GM20431 (cell line): ENCODE results near the gene RABAC1.
"Not testable (repeated sequence)": the region's sequence is repeated elsewhere in the genome, so short reads cannot be mapped to it uniquely, and the experiment has no call there.

Source experiments
- in situ Hi-C: fragments of 300-500 bp; cut with MseI, MboI; formaldehyde crosslinking; loops from one replicate; pipeline ENCODE4 v1.15.0; 2020; ENCODE audit warnings: low sequenced_read_pairs; ENCODE audit not compliant: unreplicated experiment

Gene RABAC1

DNA sequence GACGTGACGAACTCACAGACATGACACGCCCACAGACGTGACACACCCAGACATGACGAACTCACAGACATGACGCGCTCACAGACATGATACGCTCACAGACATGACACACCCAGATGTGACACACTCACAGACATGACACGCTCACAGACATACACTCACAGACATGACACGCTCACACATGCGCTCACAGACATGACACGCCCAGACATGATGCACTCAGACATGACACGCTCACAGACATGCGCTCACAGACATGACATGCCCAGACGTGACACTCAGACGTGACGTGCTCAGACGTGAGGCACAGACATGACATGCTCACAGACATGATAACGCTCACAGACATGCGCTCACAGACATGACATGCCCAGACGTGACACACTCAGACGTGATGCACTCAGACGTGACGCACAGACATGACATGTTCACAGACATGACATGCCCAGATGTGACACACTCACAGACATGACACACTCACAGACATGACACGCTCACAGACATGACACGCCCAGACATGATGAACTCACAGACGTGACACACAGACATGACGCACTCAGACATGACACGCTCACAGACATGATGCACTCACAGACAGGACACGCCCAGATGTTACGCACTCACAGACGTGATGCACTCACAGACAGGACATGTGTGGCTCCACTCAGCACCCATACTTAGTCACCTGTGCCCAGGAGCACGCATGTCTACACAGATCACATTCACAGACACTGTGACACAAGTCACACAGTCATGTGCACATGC, 39.0 kb downstream of the RABAC1 start:
- in situ Hi-C loops, result no loop called here

DNA sequence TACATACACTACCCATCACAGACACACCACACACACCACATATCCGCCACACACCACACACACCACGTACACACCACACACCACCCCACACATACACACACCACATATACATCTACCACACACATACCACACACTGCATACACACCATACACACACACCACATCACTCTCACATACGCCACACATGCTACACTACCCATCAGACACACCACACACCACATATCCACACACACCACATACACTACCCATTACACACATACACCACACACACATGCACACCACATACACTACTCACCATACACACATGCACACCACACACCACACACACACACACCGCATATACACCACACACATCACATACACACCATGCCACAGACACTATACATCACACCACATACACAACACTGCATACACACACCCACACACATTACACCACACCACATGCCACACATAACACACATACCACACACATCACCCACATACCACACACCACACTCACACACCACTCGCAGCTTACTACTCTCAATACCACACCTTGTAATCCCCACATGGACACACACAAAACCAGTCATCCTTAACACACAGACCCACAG, 40.4 kb downstream of the RABAC1 start:
- in situ Hi-C loops, result no loop called here

DNA sequence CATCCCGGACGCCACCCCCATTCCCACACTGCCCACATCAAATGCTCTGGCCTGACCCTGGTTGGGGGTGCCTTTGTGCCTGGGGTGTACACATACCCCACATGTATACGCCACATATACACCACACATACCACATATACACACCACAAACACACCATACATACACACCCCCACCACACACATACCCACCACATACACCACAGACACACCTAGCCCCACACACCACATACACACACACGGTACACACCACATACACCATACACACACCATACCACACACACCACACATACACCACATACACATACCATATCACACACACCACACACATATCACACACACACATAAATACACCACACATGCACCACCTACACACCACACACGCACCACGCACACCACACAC, 41.0 kb downstream of the RABAC1 start:
- in situ Hi-C loops, result no loop called here

DNA sequence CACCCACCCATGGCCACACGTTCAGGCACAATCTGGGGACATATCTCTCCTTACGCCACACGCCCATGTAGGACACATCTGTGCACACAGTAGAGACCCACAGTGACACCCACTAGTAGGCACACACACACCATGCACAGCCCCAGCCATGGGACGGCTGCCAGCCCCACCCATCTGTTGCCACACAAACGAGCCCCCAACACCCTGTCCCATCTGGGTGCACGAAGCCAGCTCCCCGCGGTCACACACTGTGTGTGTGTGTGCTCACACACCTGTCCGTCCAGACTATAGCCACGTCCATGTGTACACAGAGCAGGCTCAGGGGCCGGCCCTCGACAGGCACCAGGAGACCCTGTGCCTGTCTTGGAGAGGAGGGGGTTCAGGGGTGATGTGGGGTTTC, 41.4 kb downstream of the RABAC1 start:
- in situ Hi-C loops, result no loop called here

DNA sequence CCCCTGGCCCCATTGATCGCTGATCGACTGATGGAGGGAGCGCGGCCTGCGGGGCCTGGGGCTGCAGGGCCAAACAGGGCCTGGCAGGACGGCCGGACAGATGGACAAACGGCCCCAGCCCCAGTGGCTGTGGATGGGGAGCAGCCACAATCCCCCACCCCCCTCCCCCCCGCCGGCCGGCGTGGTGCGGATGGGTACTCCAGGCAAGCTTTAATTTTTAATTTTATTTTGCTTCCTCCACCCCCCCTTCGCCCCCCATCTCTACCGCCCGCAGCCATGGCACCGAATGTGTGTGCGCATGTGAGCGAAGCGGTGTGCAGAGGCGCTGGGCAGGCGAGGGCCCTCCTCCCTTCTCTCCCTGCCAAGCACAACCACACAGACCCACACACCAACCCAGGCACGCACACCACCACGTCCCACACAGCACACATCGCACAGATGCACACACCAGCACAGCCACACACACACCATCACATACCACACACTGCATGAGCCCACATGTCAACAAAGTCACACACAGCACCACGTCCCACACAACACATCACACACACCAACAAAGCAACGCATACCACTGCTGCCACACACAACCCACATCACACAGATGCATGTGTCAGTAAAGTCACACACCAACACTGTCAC, 43.2 kb downstream of the RABAC1 start:
- in situ Hi-C loops, result no loop called here

DNA sequence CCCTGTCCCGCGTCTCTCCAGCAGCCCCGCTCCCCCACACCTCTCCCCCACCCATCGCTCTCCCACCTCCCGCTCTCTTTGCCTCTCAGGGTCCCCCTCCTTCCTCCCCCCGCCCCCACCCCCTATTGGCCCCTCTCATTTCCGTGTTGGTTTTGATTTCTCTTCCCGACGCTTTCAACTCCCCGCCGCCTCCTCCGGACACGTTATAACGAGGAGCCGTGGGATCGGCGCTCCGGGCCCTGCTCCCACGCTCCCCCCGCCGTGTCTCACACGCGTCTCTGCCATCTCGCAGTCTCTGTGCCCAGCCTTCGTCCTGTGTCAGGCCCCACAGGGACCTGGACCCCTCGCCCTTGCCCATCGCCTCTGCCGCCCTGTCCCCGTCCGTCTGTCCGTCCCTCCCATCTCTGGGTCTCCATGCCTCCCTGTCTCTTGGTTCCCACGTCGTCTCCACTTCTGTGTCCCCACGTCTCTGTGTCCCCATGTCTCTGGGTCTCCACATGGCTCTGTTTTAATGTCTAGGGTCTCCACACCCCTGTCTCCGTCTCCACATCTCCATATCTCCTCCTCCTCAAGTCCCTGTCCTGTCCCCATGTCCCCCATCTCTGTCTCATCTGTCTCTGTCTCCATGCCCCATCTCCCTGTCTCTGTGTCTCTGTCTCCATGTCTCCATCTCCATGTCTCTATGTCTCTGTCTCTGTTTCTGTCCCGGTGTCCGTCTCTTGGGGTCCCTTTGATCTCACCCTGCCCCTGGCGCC, 43.9 kb downstream of the RABAC1 start:
- in situ Hi-C loops, result no loop called here

DNA sequence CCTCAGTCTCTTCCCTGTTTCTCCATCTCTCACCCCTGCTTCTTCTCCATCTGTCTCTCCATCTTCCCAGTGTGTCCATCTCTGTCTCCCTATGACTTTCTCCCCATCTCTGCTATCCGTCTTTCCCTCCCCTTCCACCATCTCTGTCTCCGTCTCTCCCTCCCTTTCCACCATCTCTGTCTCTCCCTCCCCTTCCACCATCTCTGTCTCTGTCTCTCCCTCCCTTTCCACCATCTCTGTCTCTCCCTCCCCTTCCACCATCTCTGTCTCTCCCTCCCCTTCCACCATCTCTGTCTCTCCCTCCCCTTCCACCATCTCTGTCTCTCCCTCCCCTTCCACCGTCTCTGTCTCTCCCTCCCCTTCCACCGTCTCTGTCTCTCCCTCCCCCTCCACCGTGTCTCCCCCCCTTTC, 44.7 kb downstream of the RABAC1 start:
- in situ Hi-C loops, result not testable (repeated sequence)

DNA sequence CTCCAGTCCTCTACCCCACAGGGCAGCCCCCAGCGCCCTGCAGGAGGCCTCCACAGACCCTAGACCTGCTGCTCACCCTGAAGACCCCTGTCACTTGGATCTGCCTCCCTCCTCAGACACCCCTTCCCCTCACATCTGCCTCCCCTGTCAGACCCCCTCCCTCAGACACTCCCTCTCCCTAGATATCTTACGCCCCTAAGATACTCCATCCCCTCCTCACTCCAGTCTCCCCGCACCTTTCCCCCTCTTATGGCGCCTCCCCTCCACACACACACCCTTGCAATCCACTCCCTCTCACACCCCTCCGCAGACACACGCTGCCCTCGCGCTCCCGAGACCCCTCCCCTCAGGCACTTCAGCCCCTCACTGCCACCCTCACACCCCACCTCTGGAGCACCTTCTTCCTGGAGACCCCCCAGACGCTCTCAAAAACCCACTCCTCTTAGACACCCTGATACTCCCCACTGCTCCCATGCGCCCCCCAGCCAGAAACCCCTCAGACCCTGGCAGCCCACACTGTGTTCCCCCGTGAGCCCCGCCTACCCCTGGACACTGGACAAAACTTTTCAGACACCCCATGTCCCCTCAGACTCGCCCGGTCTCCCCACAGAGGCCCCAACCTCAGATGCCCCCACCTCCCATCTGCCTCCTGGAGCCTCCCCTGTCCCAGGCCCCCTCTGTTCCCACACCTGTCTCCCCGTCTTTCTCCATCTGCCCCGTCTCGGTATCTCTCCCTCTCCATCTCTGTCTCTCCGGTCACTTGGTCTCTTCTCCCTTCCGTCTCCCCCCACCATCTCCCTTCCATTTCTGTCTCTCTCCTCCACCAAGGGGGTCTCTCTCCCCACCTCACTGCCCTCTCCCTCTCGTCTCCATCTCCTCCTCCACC, 45.3 kb downstream of the RABAC1 start:
- in situ Hi-C loops, result no loop called here

DNA sequence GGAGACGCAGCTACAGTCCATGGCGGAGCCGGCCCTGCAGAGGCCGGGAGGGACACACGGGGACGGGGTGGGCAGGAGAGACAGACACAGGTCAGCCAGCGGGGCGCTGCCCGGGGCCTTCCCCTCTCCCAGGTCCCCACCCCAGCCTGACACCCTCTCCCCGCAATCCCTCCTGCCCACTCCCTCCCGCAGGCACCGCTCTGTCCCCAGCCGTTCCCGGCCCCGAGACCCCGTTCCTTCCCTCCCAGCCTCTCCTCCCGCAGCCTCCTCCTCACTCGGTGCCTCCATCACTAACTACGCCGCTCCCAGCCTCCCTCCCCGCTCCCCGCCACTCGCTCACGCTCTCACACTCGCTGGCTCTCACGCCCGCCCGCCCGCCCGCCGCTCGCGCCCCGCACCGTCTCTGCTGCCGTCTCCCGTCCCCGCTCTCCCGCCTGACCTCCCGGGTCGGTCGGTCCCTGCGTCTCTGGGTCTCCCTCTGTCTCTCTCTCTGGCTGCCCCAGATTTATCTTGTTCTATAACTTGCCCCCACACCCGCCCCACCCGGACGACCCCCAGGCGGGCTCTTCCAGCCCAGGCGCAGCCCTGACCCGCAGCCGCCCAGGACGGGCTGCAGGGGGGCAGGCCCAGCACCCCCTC, 46.1 kb downstream of the RABAC1 start:
- in situ Hi-C loops, result no loop called here

DNA sequence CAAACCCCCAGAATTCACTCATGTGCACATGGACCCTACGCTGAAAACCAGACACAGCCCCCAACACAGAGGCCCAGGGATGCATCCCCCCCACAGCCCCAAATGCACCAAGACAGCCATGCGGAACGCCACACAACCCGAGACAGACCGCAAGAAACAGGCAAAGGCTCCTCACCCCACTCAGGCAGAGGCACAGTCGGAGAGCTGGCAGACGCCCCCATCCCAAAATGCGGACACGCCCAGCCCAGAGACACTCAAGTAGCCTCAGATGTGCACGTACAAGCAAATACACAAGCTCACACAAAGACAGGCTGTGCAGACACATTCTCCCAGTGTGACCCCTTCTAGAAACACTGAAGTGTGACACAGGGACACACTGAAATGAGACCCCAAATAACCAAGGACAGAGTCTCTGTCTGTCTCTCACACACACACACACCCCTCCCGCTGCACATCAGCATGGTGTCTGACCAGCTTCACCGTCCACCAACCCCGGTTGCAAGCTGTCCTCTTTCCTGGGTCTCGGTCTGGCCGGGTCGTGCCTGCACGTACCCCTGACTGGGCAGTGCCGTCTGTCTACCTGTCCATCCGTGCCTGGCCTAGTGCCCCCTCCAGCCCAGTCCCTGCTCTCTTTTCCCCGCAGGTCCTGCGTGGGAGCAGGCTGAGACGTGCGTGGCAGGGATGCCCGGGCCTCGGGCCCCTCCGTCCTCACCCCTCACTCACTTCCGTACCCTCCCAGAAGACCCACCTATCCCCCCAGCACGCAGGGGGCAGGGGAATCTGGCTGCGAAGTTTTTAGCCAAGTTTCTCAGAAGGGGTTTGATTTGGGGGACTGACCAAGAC, 47.0 kb downstream of the RABAC1 start:
- in situ Hi-C loops, result no loop called here

DNA sequence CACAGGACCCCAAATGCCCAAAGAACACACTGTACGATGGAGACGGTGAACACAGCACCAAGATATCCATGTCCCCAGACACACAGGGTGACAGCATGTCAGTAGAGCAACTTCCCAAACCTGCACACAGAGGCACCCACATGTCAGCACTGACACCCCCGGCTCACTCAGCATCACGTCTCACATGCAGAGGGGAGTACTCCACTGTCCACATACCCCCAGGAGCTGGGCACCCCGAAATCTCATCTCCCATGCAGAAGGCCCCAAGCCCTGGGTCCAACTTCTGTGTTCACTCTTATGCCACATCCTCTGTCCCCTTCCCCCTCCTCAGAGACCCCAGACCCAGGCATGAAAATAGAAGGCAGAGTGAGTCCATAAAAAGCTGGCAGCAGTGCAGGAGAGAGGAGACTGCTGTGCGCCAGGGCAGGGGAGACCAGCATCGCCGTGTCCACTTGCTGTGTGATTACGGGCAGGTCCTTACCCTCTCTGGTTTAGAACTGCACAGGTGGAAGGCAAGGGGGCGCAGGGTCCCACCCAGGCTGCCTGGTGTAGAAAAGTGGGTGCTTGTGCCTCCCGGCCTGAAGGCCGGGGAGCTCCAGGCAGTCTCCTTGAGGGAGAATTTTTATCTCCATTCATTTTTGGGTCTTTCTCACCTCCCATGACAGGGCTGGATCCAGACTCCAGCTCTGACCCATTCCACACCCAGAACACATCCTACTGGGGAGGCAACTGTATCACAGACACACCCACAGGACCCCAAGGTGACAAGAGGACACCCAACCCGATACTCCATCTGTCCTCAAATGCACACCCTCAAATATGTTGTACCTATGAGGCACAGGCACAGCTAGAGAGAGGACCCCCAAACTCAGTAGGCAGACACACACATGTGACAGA, 47.9 kb downstream of the RABAC1 start:
- in situ Hi-C loops, result no loop called here

DNA sequence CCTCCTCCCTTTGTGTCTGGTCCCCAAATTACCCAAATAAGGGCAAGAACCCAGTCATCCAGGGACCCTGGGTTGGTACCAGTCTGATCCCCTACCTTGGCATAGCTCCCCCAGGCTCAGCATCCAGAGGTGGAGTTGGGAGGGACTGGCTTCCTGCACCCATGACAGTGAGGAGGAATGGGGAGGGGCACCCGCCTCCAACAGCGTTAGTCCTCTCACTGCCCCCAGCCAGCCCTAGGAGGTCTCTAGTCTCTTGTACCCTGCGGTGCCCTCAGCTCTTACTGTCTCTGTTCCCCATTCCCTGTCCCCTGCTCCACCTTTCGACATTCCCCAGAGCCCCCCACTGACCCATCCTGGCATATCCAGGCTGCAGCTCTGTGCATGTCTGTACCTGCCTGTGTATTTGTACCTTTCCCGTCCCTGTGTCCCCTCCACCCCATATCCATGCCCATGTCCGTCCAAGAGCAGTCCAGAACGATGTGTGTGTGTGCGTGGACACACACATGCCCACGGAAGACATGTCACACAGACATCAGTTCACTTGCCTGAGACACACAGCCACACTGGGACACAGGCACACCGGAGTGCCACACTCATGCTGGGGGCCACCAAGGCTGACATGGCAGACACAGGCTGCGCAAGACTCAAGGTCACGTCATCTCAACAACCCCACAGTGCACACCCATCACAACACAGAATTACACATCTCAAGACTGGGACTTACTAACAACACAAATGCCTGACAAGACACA, 48.7 kb downstream of the RABAC1 start:
- in situ Hi-C loops, result no loop called here

DNA sequence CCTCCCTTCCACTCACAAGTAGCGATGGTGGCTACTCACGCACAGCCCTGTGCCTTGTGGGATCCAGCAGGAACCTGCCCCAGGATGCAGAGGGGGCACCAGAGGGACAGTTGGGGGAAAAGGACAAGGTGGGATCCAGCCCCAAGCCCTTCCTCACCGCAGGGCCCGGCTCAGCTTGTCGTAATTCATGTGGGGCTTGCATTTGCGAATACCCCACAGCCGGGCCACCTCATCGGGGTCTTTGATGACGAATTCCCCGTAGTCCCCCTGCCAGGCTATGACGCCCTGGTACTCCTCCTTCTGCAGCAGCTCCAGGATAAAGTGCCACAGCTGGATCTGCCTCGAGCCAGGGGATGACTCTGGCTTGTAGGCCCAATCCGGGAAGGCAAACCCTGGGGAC, 49.4 kb downstream of the RABAC1 start:
- in situ Hi-C loops, result no loop called here

DNA sequence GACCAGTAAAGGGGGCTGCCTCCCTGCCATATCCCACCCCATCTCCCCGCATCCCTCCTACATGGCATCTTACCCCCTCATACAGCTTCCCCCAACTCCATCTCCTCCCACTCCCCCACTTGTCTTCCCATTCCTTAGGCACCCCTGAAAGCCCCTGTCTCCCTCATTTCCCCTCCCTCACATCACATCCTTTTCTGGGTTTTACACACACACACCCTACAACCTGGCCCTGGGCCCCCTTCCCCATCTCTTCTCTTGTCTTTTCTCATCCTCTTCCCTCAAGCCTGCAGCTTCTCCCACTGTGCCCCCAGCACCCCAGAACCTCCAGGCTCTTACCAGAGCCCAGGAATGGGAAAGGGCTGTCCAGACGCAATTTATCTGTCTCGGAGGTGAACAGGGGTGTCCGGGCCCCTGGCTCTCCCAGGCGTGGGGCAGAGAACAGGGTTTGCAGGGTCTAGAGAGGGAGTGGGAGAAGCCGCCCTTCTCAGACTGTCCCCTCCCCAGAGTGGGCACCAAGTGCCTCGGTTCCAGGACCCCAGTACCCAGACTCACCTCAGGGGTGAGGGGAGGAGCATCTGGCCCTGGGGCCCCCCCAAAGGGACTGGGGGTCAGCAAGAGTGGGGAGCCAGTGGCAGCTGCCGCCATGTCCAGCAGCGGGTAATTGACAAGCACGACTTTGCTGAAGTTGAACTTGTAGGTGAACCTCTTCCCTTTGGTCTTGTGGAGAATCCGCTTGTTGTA, 50.2 kb downstream of the RABAC1 start:
- in situ Hi-C loops, result no loop called here

DNA sequence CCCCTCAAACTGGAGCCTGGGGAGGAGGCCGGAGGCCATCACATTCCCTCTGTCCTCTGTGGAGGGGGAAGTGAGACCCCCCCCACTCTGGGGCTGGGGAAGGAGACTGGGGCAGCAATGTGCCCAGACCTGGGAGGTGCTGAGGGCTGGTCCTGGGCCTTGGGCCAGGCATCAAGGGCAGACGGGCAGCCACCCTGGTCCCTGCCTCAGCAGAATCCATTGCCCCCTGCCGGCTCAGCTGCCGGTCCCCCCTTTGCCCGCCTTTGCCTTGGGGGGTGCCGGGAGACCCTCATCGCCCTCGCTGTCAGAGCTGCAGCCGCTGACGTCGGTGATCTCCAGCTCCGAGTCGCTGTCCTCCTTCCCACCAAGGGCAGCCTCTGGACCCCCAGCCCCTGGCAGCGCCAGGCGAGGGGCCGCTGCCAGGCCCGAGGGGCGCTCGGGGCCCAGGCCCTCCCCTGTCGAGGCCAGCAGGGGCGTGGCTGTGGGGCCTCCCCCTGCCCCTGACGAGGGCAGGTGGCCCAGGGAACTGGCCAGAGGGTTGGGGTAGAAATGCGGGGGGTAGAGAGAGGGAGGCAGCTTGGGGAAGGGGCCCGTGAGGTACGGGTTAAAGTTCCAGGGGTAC, 51.0 kb downstream of the RABAC1 start:
- in situ Hi-C loops, result no loop called here
